Endometrial microvascular endothelial cells (primary cell): ENCODE results near the gene ATG5. TPM values are rescaled to one million over a fixed set of nuclear protein-coding genes. Genes with fewer than 3 reads are reported as not detected.

ENCODE experiments used
- in situ Hi-C: cut with HindIII; loops from 2 replicates; pipeline ENCODE4 v1.10.0; 2017; ENCODE audit warnings: low sequenced_read_pairs, low pct_unique_long_range_greater_than_20kb; ENCODE audit errors: inconsistent ontology term
- total RNA-seq: library from RNA; depleted of rRNA; stranded (reverse); fragments of >200 nt; gene quantifications from one replicate; pipeline ENCODE4 v1.2.3, GENCODE V29; 2015; ENCODE audit errors: inconsistent ontology term

The ATG5 gene
- total RNA-seq, 1 donor from 2014 or later: 51.4 TPM

DNA sequence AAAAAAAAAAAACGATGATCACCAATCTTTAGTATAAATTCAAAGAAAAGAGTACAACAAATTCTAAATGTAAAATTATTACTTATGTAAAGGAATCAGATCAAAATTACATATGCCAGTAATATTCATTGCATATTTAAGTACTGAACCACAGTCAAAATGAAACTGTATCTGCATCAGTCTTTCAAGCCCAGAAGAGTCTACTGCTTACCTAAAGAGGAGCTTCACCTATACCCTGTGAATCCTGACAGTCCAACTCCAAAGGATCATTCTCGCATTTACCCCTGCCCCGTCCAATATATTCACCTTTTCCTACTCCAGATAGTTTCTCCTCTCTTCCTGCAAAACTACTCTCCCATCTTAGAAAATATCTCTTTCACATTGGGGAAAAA, 9.2 kb downstream of the ATG5 start:
- in situ Hi-C loops: no loop called here

GRCh38 chr6:106315765-106316374, 9.7 kb downstream of the ATG5 start:
- in situ Hi-C loops: no loop called here

- in situ Hi-C loops: no loop called here
These were observed 15.7 kb downstream of the ATG5 start for GRCh38 chr6:106309766-106310373.

DNA sequence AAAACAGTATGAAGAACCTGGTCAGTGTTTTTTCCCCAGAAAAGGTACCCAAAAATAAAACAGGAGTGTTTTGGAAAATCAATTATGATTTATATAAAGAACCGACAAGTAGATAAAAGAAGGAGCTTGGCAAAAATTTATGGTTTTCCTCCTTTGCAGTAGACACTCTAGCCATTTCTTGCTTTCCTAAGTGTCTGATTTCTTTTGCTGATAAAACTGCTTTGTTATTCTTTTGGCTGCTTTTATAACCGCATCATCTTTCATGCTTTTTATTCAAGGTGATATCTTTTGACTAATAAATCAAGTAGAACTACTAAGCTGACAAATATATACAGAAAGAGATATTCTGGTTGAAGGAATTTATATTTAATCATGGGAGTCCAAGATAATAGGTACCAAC, 16.6 kb downstream of the ATG5 start:
- in situ Hi-C loops: no loop called here

- in situ Hi-C loops: no loop called here
These were observed 19.8 kb downstream of the ATG5 start for GRCh38 chr6:106305740-106306139.

- in situ Hi-C loops: no loop called here
These were observed 24.6 kb downstream of the ATG5 start for GRCh38 chr6:106300944-106301343.

DNA sequence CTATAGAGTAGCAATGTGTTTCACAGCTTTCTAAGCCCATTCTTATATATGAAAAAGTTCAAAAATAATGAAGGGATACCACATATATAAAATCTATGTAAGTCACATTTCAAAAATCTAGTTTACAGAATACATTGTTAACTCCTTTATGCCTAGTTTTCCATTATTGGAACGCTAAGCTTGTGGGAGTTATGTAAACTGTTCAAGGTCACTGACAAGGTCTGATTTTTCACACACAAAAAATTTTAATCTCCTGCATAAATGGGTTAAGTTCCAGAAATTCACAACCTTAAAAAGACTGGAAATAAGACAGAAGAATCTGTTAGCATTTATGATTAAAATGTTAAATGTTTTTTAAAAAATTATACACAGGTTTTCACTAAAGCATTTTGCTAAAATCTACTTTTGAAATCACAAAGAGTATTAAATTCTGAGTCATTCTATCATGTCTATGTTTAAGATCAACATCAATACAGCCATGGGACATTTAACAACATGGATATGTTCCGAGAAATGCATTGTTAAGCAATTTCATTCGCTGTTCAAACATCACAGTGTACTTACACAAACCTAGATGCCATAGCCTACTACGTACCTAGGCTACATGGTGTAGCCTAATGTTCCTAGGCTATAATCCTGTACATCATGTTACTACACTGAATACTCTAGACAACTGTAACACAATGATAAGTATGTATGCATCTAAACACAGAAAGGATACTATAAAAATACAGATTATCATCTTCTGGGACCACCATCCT, 25.4 kb downstream of the ATG5 start:
- in situ Hi-C loops: no loop called here

GRCh38 chr6:106293116-106293515, 32.4 kb downstream of the ATG5 start:
- in situ Hi-C loops: no loop called here

DNA sequence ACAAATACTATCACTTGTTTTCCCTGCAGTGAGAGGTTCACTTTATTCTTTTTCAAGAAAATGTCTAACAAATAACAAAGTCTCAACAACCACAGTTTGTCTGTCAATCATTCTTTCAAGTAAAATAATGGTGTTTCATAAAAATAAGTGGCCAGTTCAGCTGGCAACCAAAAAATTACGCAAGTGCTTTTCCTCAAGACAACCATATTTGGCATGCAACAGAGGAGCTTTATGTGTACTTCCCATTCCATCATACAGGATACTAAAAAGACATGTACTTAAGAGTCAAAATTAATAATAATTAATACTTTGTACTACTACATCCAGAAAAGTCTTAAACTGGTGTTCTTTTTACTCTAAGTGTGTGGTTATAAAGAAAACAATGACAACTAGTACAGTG, 34.6 kb downstream of the ATG5 start:
- in situ Hi-C loops: no loop called here

DNA sequence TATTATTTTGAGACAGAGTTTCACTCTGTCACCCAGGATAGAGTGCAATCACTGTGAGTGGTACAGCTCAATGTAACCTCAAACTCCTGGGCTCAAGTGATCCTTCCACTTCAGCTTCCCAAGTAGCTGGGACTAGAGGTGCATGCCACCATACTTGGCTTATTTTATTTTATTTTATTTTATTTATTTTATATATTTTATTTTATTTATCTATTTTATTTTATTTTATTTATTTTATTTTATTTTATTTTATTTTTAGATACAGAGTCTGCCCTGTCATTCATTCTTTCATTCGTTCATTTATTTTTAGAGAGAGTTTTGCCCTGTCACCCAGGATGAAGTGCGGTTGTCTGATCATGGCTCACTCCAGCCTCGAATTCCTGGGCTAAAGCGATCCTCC, 35.5 kb downstream of the ATG5 start:
- in situ Hi-C loops: no loop called here

GRCh38 chr6:106287215-106287614, 38.3 kb downstream of the ATG5 start:
- in situ Hi-C loops: no loop called here

- in situ Hi-C loops: no loop called here
These were observed 38.8 kb downstream of the ATG5 start for GRCh38 chr6:106286746-106287145.

- in situ Hi-C loops: no loop called here
These were observed 42.1 kb downstream of the ATG5 start for GRCh38 chr6:106283481-106283880.

- in situ Hi-C loops: no loop called here
These were observed 43.9 kb downstream of the ATG5 start for GRCh38 chr6:106281661-106282060.

DNA sequence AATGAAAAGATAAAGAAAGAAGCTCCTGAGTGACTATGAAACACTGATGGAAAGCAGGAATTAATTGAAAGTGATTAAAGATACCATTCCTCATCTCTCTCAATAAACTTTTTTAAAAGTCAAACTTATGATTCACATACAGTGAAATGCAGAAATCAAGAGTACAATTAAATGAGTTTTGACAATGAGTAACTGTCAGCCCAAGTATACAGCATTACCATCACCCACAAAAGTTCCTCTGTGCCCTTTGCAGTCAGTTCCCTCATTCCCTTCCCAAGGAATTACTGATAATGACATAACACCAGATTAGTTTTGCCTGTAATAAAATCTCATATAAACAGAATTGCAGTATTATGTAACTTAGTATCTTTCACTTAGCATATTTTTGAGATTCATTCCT, 44.5 kb downstream of the ATG5 start:
- in situ Hi-C loops: no loop called here

GRCh38 chr6:106279179-106279578, 46.4 kb downstream of the ATG5 start:
- in situ Hi-C loops: no loop called here

- in situ Hi-C loops: no loop called here
These were observed 49.9 kb downstream of the ATG5 start for GRCh38 chr6:106275692-106276091.

DNA sequence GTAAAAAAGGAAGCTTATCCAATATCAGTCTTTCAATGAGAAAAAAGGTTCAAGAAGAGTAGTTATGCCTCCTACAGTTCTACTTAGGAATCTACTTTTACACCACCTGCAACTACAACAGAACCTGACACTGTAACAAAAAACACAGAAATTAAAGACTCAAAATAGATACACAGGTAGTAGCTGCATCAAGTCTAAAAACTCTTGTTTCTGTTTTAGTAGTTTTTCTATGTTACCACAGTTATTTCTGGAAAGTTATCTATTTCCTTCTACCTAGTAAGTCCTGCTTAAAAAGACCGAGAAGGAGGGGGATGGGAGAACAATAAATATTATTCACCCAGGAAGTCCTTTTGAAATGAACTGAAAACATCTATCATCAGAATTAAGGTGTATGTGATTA, 52.5 kb downstream of the ATG5 start:
- in situ Hi-C loops: no loop called here

DNA sequence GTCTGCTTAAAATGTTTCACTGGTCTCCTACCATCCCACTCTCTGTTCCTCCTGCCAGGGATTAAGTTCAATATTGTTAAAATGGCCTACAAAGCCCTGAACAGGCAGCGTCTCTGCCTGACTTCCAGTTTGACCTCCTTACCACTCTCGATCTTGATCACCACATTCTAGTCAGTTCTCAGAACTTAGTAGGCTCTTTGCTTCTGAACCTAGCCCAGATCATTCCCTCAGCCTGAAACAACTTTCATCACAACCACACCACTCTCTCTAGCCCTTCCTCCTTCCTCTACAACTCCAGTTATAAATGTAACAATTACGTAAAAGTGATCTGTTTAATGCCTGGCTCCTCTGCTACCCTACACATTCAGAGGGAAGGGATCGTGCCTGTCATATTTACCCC, 53.3 kb downstream of the ATG5 start:
- in situ Hi-C loops: no loop called here

DNA sequence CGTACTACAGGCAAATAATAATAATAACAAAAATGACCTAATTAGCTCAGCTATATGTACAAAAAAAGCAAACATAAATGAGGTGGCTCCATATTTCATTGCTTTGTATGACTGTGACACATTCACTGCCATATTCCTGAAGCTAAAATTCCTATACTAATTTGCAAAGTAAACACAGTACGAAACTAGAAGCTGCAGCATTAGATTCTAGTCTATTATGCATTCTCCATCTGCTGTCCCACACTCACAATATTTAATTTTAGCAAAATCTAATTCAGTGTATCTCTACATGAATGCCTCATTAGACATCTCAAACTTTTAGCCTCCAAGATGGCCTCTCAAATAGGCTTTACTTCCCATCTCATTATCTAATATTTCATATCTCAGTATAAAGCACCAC, 55.1 kb downstream of the ATG5 start:
- in situ Hi-C loops: no loop called here
